IMR-90 (cell line): ENCODE measurements around the gene DOCK7. TPM values are rescaled to one million over a fixed set of nuclear protein-coding genes. Genes with fewer than 3 reads are reported as not detected.

Experiments
- ATAC-seq: fragments of 200-7000 bp; cut with Tn5 transposase; 2 replicates; pipeline ENCODE4 v1.9.1; 2020; ENCODE audit warnings: low read depth, mild to moderate bottlenecking, moderate library complexity
- BruUV-seq: library from RNA; stranded (reverse); fragments of 400-500 nt; replicated peaks from 2 replicates; lab custom pipeline; 2021; lab: Mats Ljungman, UMichigan
- CTCF ChIA-PET: fragments of 300-600 bp; formaldehyde crosslinking; extraction: SDS; loops from one replicate; lab custom pipeline; 2021; ENCODE audit warnings: antibody characterized with exemption; lab: Yijun Ruan, JAX
- POLR2A ChIA-PET: fragments of 300-600 bp; sonication (Branson Sonifier 250); formaldehyde crosslinking; loops from one replicate; lab custom pipeline; 2022; ENCODE audit warnings: antibody characterized with exemption; ENCODE audit not compliant: unreplicated experiment; lab: Charles Lee
- DNase-seq: peaks from one replicate; pipeline ENCODE4 v3.0.0; 2013
- H2AFZ ChIP-seq: replicated peaks from 2 replicates; pipeline ENCODE3; 2013; ENCODE audit warnings: low read length, mild to moderate bottlenecking; ENCODE audit not compliant: poor library complexity
- H2AK5ac ChIP-seq: 2 replicates; pipeline ENCODE4 v1.6.1; 2013; ENCODE audit warnings: low read depth, low read length, inconsistent platforms
- H2AK9ac ChIP-seq: replicated peaks from 2 replicates; pipeline ENCODE3; 2013; ENCODE audit warnings: mild to moderate bottlenecking, low read depth, low read length, moderate library complexity; ENCODE audit not compliant: poor library complexity
- H2BK120ac ChIP-seq: 2 replicates; pipeline ENCODE4 v1.6.1; 2013; ENCODE audit warnings: low read depth, low read length, inconsistent platforms
- H2BK15ac ChIP-seq: 3 replicates; pipeline ENCODE4 v1.6.1; 2013; ENCODE audit warnings: low read depth, low read length, inconsistent platforms
- H2BK20ac ChIP-seq: 2 replicates; pipeline ENCODE4 v1.6.1; 2013; ENCODE audit warnings: low read depth, mild to moderate bottlenecking, inconsistent platforms, low read length, moderate library complexity
- H2BK5ac ChIP-seq: 2 replicates; pipeline ENCODE4 v1.6.1; 2013; ENCODE audit warnings: mild to moderate bottlenecking, low read depth, low read length, inconsistent platforms; ENCODE audit not compliant: poor library complexity, severe bottlenecking
- H3K14ac ChIP-seq: replicated peaks from 2 replicates; pipeline ENCODE4 v1.6.1; 2013; ENCODE audit warnings: low read depth, low read length, inconsistent platforms
- H3K18ac ChIP-seq: 2 replicates; pipeline ENCODE4 v1.6.1; 2013; ENCODE audit warnings: low read depth, low read length, control low read depth
- H3K23ac ChIP-seq: 2 replicates; pipeline ENCODE4 v1.6.1; 2013; ENCODE audit warnings: low read depth, low read length, inconsistent platforms
- H3K27ac ChIP-seq: 2 replicates; pipeline ENCODE4 v1.5.1; 2013; ENCODE audit warnings: mild to moderate bottlenecking, control low read depth, low read length; ENCODE audit not compliant: insufficient read depth
- H3K27me3 ChIP-seq: 2 replicates; pipeline ENCODE4 v1.6.1; 2013; ENCODE audit warnings: low read length; ENCODE audit not compliant: control insufficient read depth, insufficient read depth
- H3K36me3 ChIP-seq: 2 replicates; pipeline ENCODE4 v1.6.1; 2013; ENCODE audit warnings: low read length, mixed read lengths; ENCODE audit not compliant: control insufficient read depth, insufficient read depth
- H3K4ac ChIP-seq: 2 replicates; pipeline ENCODE4 v1.6.1; 2013; ENCODE audit warnings: low read depth, low read length, inconsistent platforms
- H3K4me1 ChIP-seq: 2 replicates; pipeline ENCODE4 v1.6.1; 2013; ENCODE audit warnings: low read length, mixed read lengths; ENCODE audit not compliant: control insufficient read depth, insufficient read depth
- H3K4me2 ChIP-seq: 2 replicates; pipeline ENCODE4 v1.6.1; 2013; ENCODE audit warnings: low read depth, mild to moderate bottlenecking, control low read depth, low read length, moderate library complexity
- H3K4me3 ChIP-seq: 2 replicates; pipeline ENCODE4 v1.5.1; 2013; ENCODE audit warnings: low read depth, mild to moderate bottlenecking, control low read depth, low read length, moderate library complexity; ENCODE audit not compliant: insufficient read depth
- H3K56ac ChIP-seq: 2 replicates; pipeline ENCODE4 v1.6.1; 2013; ENCODE audit warnings: low read length, inconsistent platforms; ENCODE audit not compliant: insufficient read depth; ENCODE audit errors: extremely low read depth
- H3K79me1 ChIP-seq, 2 experiments: 2 replicates each; pipeline ENCODE4 v1.6.1; 2013; ENCODE audit warnings: low read length in 2 of 2, inconsistent platforms in 1 of 2, low read depth in 1 of 2
- H3K9ac ChIP-seq: 2 replicates; pipeline ENCODE4 v1.6.1; 2013; ENCODE audit warnings: low read depth, low read length, control low read depth
- H3K9me1 ChIP-seq: 2 replicates; pipeline ENCODE4 v1.6.1; 2013; ENCODE audit warnings: low read length, inconsistent platforms; ENCODE audit not compliant: insufficient read depth
- H3K9me3 ChIP-seq: 2 replicates; pipeline ENCODE4 v1.6.1; 2013; ENCODE audit warnings: low read length; ENCODE audit not compliant: control insufficient read depth, insufficient read depth
- H4K20me1 ChIP-seq: 2 replicates; pipeline ENCODE4 v1.6.1; 2013; ENCODE audit warnings: low read length, inconsistent platforms; ENCODE audit not compliant: insufficient read depth
- H4K5ac ChIP-seq: 2 replicates; pipeline ENCODE4 v1.6.1; 2013; ENCODE audit warnings: mild to moderate bottlenecking, low read depth, low read length, control low read depth
- H4K8ac ChIP-seq, 2 experiments: 2 replicates each; pipeline ENCODE4 v1.6.1; 2013; ENCODE audit warnings: low read depth in 2 of 2, low read length in 2 of 2, control low read depth in 1 of 2, inconsistent platforms in 1 of 2
- H4K91ac ChIP-seq: 2 replicates; pipeline ENCODE4 v1.6.1; 2013; ENCODE audit warnings: low read depth, low read length, inconsistent platforms; ENCODE audit not compliant: insufficient read depth
- CEBPB ChIP-seq: IDR thresholded peaks from 2 replicates; pipeline ENCODE4 v1.6.1; 2012; ENCODE audit warnings: low read depth, low read length, improper control_type of control experiment
- MAZ ChIP-seq: IDR thresholded peaks from 2 replicates; pipeline ENCODE4 v1.6.1; 2012; ENCODE audit warnings: low read depth, mild to moderate bottlenecking, low read length, improper control_type of control experiment, moderate library complexity, borderline replicate concordance
- WGBS, 2 experiments: methylation state at CpG; one replicate each; pipeline versions ENCODE4 v1.1.5 to v1.1.7; 2013; ENCODE audit warnings: missing lambda C conversion rate in 2 of 2; ENCODE audit not compliant: insufficient read length in 1 of 2; ENCODE audit errors: extremely low coverage in 2 of 2; 5-methylcytosine and 5-hydroxymethylcytosine counted together
- dilution Hi-C: fragments of 300-500 bp; cut with HindIII; formaldehyde crosslinking; loops from one replicate; pipeline ENCODE4 v1.14.3; 2018; ENCODE audit warnings: low sequenced_read_pairs; ENCODE audit not compliant: unreplicated experiment
- in situ Hi-C: fragments of 300-500 bp; cut with MboI; formaldehyde crosslinking; loops from 3 replicates; pipeline ENCODE4 v1.14.3; 2019; ENCODE audit warnings: low sequenced_read_pairs, inconsistent platforms, mixed read lengths
- intact Hi-C: fragments of 100-400 bp; cut with micrococcal nuclease; formaldehyde crosslinking; loops from 2 replicates; pipeline ENCODE4 v1.10.0; 2022
- polyA plus RNA-seq, 3 experiments: library from polyadenylated mRNA; depleted of rRNA; stranded (reverse); fragments of >200 nt; gene quantifications; 2 replicates each; pipeline ENCODE4 v1.2.3, GENCODE V29; 2012; ENCODE audit warnings: low replicate concordance in 1 of 3
- total RNA-seq: library from RNA; depleted of rRNA; stranded (reverse); fragments of >200 nt; gene quantifications from 2 replicates; pipeline ENCODE4 v1.2.3, GENCODE V29; 2012

The DOCK7 gene
- total and polyA plus RNA-seq, 2 of the 4 experiments (the other 2 are of a cell fraction): 38.0 to 97.7 TPM

DNA sequence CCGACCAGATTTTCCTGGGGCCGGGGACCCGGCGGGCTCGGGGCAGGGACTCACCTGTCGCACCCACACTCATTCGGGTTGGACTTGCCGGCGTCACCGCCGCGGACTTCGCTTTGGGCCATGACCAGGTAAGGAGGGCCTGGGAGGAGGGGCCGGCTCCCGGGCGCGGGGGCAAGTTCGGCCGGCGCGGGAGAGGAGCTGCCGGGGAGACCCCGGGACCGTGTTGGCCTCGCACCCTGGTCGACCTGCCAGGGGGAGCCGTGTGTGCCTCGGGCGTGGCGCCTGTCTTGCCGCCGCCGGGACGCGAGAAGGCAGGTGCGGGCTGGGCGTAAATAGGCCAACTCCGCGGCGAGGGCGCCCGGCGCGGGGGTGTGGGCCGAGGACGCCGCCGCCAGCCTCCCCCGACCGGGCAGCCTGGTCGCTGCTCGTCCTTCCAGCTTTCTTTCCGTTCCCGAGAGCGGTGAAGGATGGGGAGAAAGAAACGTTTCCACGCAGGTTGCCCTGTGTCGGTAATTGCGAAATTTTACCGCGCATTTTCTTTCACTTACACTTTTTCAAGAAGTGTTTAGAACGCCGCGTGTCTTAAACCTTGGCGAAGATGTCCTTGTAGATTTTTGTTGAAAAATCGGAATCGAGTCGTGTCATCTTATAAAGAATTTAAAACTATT lies 250.8 kb downstream of the DOCK7 start:
- Histone ChIP-seq H3K56ac (peak overlapping the region; percentile 99), H3K4me1 (peaks cover 3% of the 10 kb centered on the region; the same call in 1 of the 2 replicates), H3K9me3 (no peaks in the 10 kb centered on the region), H2BK20ac (no peak overlapping the region), H3K27me3 (no peaks in the 10 kb centered on the region), H3K36me3 (peaks cover 2% of the 10 kb centered on the region), H3K79me1 (peaks cover 8 to 11% of the 10 kb centered on the region in 2 experiments; a peak in 3 of 4 replicates), H2BK5ac (peak overlapping the region; percentile 99), H2BK15ac (no peak overlapping the region), H3K23ac (peak overlapping the region; percentile 69; the same call in 1 of the 2 replicates), H3K4me3 (peak overlapping the region; percentile 82), H2AK5ac (no peak overlapping the region), H4K20me1 (peaks cover 5% of the 10 kb centered on the region), H3K9ac (peak overlapping the region; percentile 97), H4K91ac (peak overlapping the region; percentile 99; the same call in 1 of the 2 replicates), H3K18ac (no peak overlapping the region; the same call in 1 of the 2 replicates), H3K4me2 (peak overlapping the region; percentile 99), H3K9me1 (0 out of 2 replicates have a peak, but pooled peaks cover 2% of the 10 kb centered on the region), H2BK120ac (no peak overlapping the region), H2AFZ (peak overlapping the region; percentile 94), H3K4ac (peak overlapping the region; percentile 97; the same call in 1 of the 2 replicates), H3K14ac (peak overlapping the region; percentile 8; the same call in 1 of the 2 replicates), H4K8ac (peak overlapping the region in 1 of 2 experiments; percentile 96; a peak in 2 of 4 replicates), H2AK9ac (peak overlapping the region; percentile 86), H3K27ac (peak overlapping the region; percentile 99; the same call in 1 of the 2 replicates), H4K5ac (no peak overlapping the region)
- TF ChIP-seq MAZ (no peak), CEBPB (peak; percentile 75)
- dilution Hi-C loops (no loop called here), in situ Hi-C loops (no loop called here), intact Hi-C loops (loop anchor here (2.0 kb wide), 2 partner anchors 251 to 309 kb away; partner anchors contain the start of gene DOCK7)
- 0% methylated on average over 13 of the region's 68 CpGs; no CpG with 5 or more reads in 1 of the 2 experiments for WGBS, 2 experiments
- DNase-seq: no peak
- ChIA-PET POLR2A (no interaction called here), CTCF (interaction anchor here (0.6 kb wide), 1 partner anchor 377 kb away, joined by 4 read pairs; no protein-coding TSS in a partner anchor)
- no peak for ATAC-seq
- BruUV-seq: no TSS peak
